ENCODE results near the gene TGM5.

GRCh38 chr15:43204016-43204901, 62.5 kb downstream of the TGM5 start:
- no peak for TF ChIP-seq POLR2A (IDR thresholded peaks at IDR 0.05)
- TF ChIP-seq, protein P1, sequence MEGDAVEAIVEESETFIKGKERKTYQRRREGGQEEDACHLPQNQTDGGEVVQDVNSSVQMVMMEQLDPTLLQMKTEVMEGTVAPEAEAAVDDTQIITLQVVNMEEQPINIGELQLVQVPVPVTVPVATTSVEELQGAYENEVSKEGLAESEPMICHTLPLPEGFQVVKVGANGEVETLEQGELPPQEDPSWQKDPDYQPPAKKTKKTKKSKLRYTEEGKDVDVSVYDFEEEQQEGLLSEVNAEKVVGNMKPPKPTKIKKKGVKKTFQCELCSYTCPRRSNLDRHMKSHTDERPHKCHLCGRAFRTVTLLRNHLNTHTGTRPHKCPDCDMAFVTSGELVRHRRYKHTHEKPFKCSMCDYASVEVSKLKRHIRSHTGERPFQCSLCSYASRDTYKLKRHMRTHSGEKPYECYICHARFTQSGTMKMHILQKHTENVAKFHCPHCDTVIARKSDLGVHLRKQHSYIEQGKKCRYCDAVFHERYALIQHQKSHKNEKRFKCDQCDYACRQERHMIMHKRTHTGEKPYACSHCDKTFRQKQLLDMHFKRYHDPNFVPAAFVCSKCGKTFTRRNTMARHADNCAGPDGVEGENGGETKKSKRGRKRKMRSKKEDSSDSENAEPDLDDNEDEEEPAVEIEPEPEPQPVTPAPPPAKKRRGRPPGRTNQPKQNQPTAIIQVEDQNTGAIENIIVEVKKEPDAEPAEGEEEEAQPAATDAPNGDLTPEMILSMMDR (IDR thresholded peaks at IDR 0.05), result peak in 3 of 4 experiments; percentile 45 to 60 (median 50)
- TF ChIP-seq POLR2AphosphoS5 (IDR thresholded peaks at IDR 0.05), result no peak
- no peak for TF ChIP-seq EP300 (IDR thresholded peaks at IDR 0.05)

Data from gastroesophageal sphincter (tissue), 3 donors.